Smooth muscle cell of the brain vasculature (primary cell): ENCODE measurements around the gene RAD21L1.
A peak's percentile ranks its signal among the peaks of the same experiment; 100 is the strongest.
"Not testable (repeated sequence)": the region's sequence is repeated elsewhere in the genome, so short reads cannot be mapped to it uniquely, and the experiment has no call there.

ENCODE experiments used
- DNase-seq: peaks from one replicate; pipeline ENCODE4 v3.0.0-alpha.2; 2012; ENCODE audit warnings: low read depth, low spot score

Gene RAD21L1

DNA sequence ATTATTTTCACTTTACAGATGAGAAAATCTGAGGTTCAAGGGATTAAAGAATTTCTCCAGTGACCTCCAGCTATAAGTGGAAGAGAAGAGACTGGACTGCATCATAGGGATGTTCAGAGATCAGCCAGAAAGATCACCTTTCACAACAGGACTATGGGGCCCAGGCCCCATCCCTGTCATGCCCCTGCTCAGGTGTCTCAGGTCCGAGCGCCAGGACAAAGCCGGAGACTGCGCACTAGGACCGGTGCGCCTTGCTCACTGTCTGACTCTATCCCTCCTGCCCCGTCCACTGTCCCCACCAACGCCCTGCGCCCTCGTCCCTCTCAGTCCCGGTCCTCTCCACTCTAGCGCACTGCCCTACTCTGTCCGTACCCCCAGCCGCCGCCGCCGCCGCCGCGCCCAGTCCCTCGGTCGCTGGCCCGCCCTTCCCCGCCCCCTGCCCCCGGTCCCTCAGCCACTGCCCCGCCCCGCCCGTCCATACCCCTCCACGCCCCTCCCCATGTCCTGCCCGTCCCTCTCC lies 521 bp upstream of the RAD21L1 start:
- no peak for DNase-seq

DNA sequence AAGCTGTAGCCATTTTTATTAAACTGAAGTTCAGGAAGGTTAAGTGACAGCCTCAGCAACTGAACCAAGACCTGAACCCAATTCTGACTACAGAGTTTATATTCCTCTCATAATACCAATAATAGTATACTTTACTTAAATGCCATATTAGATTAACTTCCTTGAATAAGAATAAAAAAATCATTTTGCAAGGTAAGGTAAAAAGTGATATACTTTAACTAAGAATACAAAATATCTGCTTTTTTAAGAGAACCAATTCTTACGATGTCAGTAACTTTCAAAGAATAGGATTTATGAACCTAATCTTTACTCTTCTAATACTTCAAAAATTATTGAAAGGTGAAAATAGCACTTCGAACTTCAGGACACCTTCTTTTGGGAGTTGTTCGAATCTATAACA lies 3.7 kb downstream of the RAD21L1 start:
- no peak for DNase-seq

DNA sequence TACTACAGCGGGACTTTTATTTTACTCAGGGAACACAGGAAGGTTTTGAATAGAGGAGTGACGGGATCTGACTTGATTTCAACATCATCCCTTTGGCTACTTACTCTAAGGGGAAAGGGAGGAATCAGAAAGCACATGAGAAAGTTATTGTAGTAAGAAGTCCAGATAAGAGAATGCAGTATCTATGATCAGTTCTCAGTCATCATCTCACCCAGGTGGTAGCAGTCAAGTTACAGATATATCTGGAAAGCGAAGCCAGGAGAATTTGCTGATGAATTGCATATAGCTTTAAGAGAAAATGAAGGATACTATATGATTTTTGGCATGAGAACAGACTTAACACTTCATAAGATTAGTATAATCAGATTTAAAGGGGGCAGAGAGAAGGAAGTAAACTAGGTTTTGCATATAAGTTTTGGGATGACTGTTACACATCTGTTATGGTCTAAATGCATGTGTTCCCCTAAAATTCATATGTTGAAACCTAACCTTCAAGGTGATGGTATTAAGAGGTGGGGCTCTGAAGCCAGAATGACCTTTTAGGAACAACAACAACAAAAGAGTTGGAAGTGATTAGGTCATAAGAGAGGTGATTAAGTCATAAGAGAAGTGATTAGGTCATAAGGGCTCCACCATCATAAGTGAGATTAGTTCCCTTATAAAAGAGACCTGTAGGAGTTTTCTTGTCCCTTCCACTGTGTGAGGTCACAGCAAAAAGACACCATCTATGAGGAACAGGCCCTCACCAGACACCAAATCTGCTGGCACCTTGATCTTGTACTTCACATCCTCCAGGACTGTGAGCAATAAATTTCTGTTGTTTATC lies 6.7 kb downstream of the RAD21L1 start:
- no peak for DNase-seq

DNA sequence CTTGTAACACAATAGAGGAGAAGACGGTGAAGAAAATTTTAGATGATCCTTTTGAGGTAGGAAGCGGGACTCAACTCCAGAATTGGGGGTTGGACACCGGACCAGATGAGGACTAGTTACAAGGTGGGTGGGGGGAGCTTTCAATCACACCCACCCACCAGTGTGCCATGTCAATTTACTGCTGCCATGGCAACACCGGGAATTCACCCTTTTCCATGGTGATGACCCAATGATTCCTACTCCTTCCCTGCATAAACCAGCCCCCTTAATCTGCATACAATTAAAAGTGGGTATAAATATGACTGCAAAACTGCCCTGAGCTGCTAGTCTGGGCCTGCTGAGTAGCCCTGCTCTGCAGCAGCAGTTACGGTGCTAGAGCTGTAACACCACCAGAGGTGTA lies 14.7 kb downstream of the RAD21L1 start:
- no peak for DNase-seq

DNA sequence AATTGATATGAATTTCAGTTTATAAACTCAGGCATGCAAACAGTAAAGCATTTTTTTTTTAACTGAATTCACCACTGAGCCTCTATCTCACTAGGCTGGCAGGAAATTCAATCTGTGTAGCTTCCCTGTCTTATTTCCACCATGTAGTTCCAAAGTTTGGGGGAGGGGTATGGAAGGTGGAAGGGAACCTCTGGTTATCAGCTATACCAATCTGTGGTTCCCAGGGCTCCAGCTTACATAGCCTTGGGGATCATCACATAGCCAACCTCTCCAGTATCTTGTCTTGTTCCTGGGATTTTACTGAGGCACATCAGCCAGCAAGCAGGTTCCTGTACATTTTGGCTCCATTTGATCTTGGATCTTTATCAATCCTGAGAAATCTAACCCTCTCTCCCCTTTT lies 15.6 kb downstream of the RAD21L1 start:
- DNase-seq: no peak

DNA sequence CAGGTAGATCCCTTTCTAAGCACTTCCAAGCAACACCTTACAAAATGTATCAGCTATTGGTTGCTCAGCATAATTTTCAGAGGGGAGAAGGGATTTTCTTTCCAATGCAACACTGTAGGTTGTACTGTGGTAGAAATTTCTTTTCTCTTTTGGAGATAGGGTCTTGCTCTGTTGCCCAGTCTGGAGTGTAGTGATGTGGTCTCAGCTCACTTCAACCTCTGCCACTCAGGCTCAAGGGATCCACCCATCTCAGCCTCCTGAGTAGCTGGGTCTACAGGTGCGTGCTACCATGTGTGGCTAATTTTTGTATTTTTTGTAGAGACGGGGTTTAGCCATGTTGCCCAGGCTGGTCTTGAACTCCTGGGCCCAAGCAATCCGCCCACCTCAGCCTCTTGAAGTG lies 16.3 kb downstream of the RAD21L1 start:
- no peak for DNase-seq

DNA sequence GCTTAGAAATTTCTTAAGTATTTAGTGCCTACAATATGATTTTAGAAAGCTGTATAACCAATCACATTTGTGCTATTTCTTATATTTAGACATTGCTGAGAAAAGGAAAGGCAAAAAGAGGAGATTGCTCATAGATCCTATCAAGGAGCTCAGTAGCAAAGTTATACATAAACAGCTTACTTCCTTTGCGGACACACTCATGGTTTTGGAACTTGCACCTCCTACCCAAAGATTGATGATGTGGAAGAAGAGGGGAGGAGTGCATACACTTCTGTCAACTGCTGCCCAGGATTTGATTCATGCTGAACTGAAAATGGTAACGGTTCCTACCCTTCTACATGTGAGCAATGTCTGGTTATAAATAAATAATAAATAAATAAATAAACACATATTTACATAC lies 16.7 kb downstream of the RAD21L1 start:
- DNase-seq: no peak

DNA sequence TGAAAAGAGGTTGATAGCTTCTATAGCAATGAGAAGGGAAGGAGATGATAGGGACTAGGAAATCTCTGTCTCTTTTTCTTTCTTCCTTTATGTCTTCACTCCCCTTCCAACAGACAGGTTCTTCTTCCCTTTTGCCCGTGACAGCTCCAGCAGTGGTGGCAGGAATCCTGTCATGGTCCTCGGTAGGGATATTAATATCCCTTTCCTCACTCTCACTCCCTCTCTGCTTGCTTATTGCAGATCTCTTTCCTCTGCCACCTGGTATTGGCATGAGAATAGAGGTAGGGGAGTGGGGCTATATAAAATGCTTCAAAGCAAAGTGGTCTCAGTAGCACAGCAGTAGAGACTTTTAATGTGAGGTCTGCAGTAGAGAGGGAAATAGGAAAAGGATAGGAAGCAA lies 19.7 kb downstream of the RAD21L1 start:
- no peak for DNase-seq

DNA sequence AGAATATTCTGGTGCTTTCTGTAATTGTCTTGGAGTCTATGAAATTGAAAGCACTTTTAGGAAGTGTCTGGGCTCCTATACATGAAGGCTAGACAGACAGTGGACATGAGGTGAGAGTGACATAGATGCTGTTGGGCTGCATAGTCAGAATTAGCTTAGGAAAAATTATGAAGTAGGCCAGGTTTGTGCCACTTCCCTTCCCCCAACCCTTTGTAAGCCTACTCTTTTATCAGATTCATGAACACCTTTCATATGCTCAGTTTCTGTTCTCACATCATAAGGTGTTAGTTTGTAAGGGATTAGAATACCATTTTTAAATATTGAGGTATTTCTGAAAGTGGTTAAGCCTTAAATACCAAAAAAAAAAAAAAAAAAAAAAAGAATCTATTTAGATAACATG lies 21.8 kb downstream of the RAD21L1 start:
- no peak for DNase-seq

DNA sequence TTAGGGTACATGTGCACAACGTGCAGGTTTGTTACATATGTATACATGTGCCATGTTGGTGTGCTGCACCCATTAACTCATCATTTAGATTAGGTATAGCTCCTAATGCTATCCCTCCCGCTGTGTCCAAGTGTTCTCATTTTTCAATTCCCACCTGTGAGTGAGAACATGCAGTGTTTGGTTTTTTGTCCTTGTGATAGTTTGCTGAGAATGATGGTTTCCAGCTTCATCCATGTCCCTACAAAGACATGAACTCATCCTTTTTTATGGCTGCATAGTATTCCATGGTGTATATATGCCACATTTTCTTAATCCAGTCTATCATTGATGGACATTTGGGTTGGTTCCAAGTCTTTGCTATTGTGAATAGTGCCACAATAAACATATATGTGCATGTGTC lies 24.4 kb downstream of the RAD21L1 start:
- DNase-seq: not testable (repeated sequence)

DNA sequence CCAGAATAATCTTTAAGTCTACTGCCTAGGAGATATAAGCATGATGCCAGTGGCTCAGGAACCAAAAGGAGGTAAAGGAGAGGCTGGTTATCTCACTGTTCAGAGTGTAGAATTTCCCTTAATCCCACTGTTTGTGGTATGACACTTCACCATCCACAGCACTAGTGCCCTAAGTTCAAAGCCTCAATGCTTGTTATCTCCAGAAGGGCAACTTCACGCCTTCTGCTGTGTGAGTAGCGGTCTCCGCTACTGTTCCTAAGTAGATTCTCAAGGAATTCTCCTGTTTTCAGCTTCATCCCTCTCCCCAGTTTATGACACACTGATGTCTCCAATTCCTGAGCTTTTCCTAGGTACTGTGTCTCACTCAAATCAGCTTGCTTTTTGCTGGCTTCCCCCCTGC lies 26.6 kb downstream of the RAD21L1 start:
- DNase-seq: no peak

DNA sequence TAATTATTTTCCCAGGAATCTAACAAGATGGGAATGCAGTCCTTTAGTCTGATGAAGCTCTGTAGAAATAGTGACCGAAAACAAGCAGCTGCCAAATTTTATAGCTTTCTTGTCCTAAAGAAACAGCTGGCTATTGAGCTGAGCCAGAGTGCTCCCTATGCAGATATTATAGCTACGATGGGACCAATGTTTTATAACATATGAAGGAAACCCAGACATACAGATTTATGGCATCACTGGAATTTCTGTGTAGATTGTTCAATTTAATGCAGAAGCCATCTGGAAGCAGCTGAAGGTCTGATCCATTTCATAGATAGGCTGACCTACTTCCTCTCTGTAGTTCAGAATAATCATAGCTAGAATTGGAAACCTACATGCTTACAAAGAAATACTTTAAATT lies 28.4 kb downstream of the RAD21L1 start:
- DNase-seq: no peak

DNA sequence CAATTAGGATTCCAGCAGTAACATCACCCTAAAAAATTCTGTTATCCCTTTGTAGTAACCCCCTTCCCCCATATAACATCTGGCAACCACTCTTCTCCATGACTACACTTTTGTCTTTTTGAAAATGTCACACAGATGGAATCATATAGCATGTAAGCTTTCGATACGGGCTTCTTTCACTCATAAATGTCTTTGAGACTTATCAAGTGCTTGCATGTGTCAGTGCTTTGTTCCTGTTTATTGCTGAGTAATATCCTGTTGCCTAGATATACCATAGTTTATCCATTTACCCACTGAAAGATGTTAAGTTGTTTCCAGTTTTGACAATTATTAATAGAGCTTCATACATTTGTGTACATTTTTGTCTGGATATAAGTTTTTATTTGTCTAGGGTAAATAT lies 29.8 kb downstream of the RAD21L1 start:
- DNase-seq: no peak

DNA sequence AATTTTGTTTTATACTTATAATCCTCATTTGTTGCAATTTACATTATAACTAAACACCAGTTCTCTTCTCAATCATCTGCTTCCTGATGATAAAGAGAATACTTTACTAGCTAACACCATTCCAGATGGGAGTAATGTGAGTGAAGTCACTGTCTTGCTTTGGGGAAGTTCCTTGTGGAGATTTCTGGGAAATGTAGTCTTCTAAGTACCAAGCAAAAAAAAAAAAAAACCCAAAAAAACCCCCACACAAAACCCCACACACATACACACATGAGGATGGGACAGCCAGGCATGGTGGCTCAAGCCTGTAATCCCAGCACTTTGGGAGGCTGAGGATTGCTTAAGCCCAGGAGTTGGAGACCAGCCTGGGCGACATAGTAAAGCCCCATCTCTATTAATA lies 38.0 kb downstream of the RAD21L1 start:
- DNase-seq: no peak

DNA sequence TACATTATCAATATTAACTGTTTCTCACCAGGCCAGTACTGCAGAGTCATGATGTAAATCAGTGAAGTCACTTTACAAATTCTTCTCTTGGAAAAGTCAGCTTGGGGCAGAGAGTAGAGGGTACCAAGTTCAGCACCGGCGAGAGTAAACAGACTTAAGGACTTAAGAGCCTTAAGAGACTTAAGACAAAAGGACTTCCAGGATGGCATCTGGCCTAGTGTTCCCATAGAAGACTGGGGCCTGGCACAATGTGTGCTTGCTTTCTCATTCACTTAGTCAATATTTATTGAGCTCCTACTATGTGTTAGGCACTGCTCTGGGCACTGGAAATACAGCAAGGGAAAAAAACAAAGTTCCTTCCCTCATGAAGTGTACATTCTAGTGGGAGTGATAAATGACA lies 38.9 kb downstream of the RAD21L1 start:
- no peak for DNase-seq

DNA sequence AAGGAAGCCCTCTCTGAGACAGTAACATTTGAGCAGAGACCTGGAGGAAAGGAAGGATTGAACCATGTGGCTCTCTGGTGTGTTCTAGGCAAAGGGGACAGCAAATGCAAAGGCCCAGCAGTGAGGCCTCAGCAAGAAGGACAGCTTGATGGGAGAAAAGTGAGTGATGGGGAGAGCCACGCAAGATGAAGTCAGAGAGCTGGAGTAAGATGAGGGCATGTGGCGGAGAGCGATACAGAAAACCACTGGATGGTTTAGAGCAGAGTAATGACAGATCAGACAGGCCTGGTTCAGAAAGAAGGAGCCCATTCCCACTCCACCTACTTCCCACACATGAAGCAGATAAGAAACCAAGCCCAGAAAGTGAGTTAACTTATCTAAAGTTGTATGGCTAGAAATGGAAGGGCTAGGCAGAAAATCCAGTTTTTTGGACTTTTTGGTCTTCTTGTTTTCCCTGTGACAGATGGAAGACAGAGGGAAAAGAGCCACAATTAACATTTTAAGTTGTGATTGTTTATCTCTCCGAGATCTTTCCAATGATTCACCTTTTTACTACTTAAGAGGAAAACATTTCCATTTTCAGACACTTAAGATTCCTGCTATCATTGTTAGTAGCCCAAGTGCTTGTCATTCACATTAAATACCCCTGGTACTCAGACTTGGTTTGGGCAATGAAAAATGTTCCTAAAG lies 39.5 kb downstream of the RAD21L1 start:
- no peak for DNase-seq

DNA sequence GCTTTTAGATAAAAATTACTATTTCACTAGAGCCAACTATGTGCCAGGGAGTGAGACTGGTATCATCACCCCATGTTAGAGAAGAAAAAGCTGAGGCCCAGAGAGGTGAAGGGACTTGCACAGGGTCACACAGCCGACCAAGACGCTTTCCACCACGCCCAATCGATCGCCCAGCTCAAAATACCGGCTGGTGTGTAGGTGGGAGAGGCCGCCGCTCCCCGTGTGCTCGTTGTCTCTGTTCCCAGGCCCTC lies 40.0 kb downstream of the RAD21L1 start:
- DNase-seq: no peak

DNA sequence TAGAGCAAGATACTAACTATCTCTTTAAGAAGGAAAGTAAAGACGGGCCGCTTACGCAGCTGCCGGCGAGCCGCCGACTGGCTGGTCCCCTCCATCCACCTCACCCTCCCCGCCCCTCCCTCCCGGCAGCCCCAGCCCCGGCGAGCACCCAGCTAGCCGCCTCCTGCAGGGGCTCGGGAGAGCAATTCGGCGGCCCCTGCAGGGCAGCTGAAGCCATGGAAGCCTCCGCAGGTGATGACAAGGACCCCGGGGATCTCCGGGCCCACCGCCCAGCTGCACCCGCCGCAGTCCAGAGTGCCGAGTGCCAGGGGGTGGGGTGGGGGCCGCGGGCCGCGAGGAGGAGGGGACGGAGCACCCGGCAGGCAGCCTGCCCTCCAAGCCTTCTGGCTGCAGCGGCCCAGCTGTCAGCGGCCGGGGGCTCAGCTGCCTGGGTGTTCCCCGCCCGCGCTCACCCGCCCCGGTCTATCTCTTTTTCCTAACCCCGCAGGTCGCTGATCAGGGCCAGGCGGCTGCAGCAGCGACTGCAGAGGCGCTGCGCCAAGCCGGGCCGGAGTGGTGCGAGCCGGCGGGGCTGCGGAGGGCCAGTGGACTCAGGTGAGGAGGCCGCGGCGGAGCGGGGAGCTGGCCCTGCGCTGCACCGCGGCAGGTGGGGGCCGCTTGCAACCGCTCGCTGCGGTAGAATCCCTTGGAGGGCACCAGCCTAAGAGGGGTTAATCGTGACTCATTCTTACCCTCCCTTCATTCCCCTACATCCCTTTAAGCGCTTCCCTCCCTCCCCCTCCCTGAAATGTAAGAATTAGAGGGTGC lies 40.5 kb downstream of the RAD21L1 start, which contains the start of gene SNPH:
TSS of gene SNPH (plus strand) at position 128 of the 807 bp plus-strand sequence. CDS start 29,946 bp downstream, outside the sequence.
- peak; percentile 17 for DNase-seq

DNA sequence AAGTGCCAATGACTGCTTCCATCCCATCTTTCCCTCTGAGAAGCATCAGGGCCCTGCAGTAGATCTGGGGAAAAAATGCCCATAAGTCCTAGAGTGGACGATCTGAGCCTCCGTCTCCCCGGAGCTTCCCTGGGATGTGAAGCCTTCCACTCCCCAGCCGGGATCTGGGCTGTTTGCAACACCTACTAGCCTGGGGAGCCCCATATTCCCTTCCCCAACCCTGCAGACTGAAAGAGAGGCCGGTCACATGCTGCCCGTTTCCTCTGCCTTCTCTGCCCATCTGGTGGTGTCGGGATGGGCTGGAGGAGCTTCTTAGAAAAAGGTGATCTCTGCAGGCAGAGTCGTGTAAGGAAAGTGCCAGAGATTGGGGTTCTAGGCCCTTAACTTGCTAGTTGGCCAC lies 41.3 kb downstream of the RAD21L1 start:
- no peak for DNase-seq

DNA sequence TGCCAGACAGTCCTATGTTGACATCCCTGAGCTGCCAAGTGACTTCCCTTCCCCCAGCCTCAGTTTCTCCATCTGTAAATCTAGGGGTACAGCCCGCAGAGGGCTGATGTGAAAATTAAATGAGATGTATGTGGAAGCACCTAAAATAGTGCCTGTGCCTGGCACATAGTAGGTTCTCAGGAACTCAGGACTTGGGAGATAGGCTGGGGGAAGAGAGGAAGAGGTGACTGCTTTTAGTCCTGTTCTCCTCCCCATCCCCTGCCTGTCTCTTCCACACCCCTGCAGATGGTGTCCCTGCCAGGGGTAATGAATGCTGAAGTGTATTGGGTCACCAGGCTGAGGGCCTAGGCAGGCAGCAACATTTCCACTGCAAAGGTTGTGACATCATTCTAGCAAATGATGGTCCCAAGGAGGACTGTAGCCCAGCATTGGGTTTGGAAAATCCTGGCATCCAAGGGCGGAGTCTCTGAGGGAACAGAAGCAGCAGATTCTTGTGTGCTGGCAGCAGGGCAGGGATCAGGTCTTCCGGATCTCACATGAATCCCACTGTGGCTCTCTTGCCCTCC lies 42.0 kb downstream of the RAD21L1 start:
- no peak for DNase-seq

DNA sequence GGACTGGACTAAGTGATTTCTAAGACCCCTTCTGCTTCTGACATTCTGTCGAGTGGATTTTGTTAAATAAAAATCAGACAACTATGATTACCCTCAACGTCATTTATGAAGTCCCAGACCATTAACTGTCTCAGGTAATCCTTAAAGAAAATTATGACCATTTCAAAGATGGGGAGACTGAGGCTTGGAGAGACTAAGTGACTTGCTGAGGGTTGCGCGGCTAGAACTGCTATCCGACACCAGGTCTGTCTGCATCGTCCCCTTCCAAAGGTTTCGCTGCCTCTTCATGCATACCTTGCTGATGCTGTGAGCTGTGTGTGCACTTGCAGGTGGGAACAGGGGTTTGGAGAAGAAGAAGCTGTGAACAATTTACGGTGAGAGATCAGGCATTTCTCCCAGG lies 43.4 kb downstream of the RAD21L1 start:
- no peak for DNase-seq

DNA sequence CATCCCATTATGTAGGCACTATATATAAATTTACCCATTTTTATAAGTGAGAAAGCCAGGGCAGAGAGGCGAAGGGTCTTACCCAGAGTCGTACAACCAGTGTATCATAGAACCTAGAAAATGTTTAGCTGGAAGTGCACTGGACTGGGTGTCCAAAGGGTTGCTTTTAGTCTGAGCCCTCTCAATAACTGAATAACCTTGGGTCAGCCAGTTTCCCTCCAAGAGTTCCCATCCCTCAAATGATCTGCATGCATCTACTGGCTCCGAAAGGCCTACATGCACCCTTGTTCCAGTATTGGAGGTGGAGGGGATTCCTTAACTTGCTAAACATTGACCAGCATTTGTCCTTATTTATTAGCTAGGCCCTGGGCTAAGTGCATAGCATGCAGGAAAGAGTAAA lies 44.0 kb downstream of the RAD21L1 start:
- no peak for DNase-seq
